HG02943 (cell line): Measurements from ENCODE around the gene SCO2.

Experiments used
- ATAC-seq: cut with Tn5 transposase; IDR thresholded peaks from one replicate; pipeline ENCODE4 v1.9.1; 2021; ENCODE audit warnings: mild to moderate bottlenecking, low read depth, moderate library complexity; ENCODE audit not compliant: unreplicated experiment

Gene SCO2

DNA sequence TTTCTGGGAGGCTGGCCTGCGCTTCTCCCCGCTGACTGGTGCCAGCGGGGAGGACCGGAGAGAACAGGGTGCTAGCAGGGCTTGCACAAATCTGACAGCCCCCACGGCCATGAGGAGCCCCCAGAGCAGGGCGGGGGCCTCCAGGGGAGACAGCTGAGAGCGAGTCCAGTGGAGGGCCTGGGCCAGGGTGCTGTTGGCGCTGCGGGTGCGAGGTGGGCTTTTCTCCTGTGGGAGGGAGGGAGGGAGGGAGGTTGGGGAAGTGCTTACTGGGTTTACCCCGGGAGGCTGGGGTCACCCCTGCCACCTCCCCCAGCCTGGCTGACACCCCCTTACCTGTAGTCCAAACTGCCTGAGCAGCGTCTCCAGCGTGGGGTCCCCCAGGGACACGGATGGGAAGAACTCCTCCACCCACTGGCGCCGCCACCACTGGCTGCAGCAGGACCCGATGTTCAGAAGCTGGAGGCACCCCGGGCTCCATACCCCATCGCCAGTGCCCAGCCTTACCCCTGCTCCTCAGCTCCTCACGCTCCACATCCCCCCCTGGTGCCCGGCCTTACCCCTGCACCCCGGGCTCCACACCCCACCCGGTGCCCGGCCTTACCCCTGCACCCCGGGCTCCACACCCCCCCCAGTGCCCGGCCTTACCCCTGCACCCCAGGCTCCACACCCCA, 21.8 kb downstream of the SCO2 start:
- no peak for ATAC-seq

DNA sequence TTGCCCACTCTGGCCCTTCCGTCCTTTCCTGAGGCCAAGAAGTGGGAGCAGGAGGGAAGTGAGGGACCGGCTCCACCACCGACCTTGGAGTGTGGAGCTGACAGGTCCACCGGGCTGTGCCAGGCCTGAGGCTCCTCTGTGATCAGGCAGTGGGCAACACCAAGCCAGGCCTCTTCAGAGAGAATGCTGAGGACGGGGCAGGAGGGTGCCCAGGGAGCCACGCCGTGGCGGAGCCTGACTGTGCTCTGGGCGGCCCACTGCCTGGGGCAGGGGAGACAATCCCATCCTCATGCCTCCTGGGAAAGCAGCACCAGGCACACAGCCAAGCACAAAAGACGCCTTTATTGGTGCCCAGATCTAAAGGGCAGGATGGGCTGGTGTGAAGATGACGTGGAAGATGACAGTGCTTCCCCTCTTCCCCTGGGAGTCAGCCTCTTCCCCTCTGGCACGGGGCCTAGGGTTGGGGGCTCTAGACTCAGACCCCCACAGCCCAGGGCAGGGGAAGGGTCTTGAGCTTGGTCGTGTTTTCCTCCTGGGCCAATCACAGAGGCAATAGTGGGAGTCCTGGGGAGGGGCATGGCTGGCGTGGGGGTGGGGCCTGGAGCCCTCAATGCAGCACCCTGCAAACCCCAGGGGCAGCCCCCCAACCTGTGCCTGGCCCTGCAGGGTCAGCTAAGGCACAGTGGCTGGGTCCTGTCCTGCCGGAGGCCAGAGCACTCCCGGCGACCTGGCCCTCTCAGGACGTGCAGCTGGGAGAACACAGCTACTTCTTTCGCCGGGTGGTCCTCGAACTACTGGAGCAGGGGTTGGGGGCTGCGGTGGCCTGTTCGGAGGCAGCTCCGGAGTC, 22.5 kb downstream of the SCO2 start:
- no peak for ATAC-seq

DNA sequence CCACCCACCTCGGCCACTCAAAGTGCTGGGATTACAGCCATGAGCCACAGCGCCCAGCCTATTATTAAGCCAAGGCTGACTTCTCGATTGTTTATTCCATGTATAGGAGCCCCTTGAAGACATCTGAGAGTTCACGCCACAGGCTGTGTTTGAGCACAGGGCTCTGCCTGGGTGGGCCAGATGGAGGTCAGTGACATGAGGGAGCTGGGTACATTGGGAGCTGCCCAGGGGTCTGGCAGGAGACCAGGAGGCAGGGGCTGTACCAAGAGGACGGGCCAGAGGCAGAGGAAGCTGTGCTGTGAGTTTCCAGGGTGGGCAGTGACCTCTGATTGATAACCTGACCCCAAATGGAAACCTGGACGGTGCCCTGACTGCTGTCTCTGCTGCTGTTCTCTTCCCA, 23.3 kb downstream of the SCO2 start:
- ATAC-seq, result no peak

DNA sequence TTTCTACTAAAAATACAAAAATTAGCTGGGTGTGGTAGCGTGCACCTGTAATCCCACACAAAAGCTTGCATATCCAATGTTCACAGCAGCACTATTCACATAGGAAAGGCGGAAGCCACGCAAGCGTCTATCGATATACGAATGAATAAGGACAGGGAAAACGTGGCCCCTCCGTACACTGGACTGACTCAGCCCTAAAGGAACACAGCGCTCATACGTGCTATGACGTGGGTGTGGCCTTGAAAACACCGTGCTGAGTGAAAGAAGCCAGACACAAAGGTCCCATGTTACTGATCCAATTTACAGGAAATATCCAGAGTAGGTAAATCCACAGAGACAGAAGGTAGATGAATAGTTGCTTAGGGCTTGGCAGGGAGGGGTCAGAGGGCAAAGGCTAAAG, 24.9 kb downstream of the SCO2 start:
- ATAC-seq, result no peak

DNA sequence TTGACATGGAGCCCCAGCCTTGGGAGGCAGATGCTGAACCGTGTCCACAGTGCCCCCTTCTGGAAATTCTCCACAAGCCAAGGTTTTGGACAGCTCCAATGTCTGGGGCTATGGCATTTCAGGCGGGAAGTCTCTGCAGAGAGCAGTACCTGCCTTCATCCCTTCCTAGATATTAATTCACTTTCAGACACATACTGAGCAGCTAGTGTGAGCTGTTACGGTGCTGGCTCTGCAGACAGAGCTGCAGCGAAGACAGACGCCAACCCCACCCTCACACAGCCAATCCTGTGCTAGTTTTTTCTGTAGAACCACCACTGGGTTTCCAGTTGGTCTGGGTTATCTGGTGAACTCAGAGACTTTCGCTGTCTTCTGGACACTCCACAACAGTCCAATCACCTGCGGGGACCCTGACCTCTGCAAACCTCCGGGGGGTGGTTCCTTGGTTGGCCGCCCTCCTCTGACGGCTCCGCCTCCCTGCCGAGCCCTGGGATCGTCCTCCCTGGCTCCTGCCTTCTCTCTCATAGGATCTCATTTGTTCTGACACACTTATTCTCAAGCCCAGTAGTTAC, 27.0 kb downstream of the SCO2 start:
- no peak for ATAC-seq

DNA sequence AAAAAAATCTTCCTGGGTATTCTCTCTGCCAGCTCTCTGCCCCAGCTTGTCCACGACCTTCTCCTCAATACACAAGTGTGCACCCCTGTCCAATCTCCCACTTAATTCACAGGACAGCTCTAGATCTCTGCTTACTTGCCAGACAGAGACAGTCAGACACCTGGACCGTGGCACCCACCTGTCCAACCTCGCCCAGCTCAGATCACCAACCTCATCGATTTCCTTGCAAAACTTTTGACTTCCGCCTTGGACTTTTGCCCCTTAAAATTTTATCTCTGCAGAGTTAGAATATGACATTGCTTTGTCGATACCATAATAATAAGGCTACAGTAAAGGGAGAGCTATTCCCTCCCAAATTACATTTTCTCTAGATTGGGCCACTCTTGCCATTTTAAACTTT, 28.3 kb downstream of the SCO2 start:
- ATAC-seq, result no peak

DNA sequence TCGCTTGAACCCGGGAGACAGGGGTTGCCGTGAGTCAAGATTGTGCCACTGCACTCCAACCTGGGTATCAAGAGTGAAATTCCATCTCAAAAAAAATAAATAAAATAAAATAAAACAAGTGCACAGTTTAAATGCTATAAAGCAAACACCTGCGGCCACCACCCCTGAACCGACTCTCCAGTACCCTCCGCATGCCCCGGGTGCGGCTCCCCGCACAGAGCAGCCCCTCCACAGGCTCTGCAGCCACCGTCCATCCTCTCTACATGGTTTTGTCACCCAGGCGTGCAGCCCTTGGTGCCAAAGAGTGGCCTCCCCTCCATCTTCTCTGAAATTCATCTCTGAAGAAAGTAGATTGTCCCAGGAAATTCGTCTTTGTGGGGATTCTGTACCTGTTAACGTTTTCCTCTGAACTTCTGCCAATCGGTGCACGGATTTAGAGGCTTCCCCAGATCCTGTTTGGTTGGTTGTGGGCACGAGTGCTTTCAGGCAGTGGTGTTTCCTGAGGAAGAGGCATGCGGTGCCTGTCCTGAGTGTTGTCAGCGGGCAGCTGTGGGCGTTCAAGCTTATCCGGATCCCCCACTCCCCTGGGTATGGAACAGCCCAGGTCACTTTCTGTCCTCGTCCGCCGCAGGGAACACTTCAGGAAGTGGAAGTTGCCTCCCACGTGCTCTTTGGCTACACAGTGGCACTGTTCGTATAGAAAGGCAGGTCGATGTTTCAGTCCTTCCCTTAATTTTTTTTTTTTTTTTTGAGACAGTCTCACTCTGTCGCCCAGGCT, 34.7 kb downstream of the SCO2 start:
- ATAC-seq, result no peak

DNA sequence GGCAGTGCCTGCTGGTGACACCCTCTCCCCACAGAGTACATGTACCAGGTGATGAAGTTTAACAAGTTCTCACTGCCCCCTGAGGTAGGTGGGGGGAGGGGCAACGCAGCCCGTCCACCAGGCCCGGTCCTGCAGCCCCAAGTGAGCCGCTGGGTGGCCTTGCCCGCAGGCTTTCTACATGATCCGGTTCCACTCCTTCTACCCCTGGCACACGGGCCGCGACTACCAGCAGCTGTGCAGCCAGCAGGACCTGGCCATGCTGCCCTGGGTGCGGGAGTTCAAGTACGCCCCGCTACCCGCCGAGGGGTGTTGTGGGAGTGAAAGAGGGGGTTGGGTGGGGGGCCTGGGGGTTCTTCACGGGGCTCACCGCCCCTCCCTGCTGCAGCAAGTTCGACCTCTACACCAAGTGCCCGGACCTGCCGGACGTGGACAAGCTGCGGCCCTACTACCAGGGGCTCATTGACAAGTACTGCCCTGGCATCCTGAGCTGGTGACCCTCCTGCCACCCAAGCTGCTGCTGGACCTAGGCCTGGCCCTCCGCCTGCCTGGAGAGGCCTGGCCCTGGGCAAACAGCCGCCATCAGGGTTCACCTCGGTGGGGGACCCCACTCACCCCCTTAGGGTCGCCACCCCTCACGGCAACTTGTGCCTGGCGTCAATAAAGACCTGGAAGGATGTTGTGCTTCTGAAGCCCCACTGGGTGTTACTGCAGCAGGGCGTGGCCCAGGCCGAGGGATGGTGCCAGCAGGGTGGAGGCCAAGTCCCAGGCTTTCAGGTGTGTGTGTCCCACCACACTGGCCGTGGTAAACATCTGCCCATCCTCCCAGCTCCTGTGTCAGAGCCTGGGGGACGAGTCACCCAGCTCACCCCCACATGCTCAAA, 35.8 kb downstream of the SCO2 start:
- no peak for ATAC-seq

DNA sequence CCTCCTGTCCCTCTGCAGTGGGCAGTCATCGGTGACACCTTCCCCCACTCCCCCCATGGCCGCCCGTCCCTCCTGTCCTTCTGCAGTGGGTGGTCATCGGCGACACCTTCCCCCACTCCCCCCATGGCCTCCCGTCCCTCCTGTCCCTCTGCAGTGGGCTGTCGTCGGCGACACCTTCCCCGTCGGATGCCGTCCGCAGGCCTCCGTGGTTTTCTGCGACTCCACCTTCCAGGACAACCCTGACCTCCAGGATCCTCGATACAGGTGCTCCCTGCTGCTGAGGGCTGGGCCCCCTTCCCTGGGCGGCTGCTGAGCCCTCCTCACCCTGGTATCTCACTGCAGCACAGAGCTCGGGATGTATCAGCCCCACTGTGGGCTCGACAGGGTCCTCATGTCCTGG, 36.5 kb downstream of the SCO2 start:
- no peak for ATAC-seq

DNA sequence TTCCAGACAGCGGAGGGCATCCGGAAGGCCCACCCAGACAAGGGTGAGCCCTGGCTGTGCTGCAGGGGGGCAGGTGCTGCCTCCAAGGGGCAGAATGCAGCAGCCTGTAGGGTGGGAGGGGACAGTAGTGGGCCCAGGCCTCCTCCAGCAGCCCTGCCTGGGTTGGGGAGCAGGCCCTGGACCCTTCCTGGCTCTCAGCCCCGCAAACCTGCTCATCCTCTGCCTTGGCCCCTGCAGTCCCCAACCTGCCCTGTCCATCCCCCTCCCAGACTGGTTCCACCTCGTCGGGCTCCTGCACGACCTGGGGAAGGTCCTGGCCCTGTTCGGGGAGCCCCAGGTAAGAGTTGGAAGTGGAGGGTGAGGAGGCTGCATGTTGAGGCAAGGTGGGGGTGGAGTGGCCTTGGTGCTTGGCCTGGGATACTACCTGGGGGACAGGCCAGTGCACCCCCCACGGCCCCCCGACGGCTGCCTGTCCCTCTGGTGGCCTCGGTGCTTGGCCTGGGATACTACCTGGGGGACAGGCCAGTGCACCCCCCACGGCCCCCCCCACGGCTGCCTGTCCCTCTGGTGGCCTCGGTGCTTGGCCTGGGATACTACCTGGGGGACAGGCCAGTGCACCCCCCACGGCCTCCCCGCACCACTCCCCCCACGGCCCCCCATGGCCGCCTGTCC, 37.3 kb downstream of the SCO2 start:
- no peak for ATAC-seq

DNA sequence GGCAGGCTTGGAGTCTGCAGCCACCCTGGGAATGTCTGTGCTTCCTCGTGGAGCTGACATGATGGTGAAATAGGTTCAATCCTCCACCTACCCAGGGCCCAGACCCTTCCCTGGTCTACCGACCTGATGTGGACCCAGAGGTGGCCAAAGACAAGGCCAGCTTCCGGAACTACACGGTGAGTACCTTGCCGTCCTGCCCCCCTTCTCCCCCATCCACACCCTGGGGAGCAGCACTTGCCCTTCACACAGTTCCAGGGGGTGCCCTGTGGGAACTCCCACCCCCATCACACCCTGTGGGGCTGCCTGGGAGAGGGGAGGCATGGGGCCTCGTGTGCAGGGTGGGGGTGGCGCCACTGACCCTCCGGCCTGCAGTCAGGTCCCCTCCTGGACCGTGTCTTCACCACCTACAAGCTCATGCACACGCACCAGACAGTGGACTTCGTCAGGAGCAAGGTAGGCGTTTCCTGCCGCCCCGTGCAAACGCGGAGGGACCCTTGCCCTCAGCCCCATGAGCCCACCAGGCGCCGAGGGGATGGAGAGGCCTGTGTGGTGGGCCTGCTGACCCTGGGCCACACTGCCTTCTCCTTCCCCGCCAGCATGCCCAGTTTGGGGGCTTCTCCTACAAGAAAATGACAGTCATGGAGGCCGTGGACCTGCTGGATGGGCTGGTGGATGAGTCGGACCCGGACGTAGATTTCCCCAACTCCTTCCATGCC, 38.0 kb downstream of the SCO2 start:
- ATAC-seq, result no peak

DNA sequence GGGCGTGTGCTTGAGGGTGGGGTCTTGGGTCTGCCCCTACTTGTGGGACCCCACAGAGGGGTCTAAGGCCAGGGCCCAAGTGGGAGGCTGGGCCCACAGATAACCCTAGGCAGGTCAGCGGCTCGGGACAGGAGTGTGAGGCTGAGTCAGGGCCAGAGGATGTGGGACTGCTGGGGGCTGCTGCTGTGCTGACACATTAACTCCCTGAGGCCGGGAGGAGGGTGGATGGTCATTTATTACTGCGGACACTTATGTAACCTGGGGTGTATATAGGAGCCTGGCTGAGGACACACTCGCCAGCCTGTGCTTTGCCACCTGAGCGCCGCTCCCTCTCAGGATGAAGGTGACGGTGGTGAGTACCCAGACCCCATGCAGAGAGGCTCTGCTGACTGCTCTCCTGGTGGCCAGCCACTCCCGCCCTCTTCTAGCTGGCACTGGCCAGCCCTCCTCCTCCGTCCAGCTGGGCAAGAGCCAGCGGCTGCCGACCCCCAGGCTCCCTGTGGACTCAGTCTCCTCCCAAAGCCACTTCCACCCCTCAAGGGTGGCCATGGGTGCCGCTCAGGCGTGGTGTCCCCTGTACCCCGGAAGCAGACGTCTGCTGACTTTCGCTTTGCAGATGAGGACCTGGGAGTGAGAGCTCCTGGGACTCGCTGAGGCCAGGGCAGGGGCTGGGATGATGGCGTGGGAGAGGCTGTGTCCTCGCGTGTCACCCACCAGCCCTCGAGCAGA, 38.7 kb downstream of the SCO2 start, which contains the start of gene MIOX:
TSS of gene MIOX (plus strand) at position 299 of the 729 bp plus-strand sequence. CDS start at position 338, 39 bp downstream.
- ATAC-seq, result no peak

DNA sequence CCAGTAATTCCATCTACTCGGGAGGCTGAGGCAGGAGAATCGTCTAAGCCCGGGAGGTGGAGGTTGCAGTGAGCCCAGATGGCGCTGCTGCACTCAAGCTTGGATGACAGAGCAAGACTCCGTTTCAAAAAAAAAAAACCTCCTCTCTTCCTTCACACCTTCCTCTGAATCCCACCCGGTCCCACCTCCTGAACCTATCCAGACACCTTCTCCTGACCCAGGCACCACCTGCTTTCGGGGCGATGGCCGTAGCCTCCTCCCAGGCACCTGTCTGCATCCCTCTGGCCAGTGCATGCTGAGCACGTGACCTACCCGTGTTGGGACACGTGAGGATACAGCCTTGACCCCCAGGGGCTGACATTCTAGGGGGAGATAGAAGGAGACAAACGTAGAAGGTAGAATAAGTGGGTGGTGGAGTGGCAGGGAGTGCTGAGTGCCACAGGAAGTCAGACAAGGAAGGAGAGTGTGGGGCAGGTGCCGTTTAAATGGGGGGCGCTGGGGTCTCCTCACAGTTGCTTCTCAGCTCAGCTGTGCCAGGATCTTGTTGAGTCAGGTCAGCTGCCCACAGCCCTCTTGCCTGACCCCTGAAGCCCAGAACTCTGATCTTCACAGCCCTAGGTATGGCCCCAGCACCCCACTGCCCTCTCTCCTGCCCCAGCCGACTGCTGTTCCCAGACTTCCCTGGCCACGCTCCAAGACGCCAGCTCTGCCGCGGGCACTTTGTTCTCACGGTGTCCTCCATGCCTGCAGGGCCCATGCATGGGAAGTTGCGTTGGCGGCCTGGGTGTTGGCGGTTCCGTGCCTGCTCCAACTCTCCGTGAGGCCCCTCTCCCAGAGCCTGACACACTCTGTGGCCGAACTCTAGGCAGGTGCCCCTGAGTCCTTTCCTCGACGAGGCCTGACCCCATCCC, 39.9 kb downstream of the SCO2 start:
- ATAC-seq, result no peak

DNA sequence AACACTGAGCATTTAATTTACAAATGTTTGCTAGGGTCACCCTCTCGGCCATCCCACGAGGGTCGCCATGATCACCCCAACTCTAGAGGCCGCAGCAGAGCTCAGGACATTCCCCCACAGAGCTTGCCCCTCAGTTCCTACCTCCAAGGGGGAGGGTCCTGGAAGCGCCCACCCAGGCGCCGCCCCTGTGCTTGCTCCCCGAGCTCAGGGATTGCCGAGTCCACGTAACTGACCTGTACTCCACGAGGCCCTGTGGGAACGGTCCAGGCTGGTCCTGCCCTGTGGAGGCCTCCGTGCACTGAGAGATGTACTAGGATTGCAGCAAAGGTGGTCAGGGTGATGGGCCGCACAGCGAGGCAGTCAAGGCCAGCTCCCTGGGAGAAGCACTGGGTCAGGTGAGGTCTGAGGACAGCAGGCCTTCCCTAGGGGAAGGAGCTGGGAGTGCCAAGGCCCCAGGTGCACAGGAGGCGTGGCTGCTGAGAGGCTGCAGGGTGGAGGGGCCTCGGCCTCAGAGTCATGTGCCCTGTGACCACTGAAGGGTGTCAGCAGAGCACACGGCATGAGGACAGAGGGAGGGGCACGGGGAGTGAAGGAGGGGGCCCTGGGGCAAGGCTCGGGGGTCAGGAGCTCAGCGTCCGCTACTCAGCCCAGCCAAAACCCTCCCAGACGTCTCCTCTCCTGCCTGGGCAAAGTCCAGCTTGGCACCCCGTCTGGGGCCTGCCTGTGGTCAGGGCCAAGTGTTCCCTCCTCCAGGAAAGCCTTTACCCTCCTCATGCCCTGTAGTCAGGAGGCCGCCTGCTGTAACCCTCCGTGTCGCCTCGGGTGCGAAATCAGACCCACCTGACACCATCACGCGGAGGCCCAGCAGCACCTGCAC, 41.2 kb downstream of the SCO2 start:
- no peak for ATAC-seq

DNA sequence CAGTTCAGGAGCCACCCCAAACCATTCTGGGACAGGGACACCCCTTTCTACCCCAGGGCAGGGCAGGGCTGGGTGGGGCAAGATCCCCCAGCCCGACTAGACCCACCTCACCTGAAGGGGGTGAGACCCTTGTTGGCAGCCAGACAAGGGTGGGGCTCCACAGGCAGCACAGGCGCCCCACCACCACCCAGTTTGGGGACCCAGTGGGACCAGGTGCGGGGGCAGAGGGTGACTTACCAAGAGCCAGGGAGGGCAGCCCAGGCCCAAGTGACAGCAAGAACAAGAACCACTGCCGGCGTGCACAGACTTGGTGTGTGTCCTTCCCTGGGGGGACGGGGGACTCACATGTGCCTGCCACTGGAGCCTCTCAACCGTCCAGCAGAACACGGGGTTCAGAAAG, 41.8 kb downstream of the SCO2 start:
- no peak for ATAC-seq

DNA sequence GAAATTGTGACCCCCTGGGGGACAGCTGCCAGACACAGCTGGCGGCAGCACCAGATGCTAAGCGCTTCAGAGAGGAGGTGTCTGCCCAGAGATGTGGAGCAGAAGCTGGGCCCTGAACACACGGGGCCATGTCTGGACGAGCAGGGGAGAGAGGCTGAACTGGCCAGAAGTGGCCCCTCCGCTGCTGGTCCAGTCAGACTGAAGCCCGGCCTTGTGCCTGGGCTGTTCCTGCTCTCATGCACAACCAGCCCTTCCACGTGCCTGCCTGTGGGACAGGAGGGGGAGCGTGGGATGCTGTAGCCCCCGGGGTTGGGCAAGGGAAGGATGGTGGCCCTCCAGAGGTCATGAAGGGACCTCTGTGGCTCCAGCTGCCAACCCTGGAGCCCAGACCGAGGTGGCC, 42.3 kb downstream of the SCO2 start:
- no peak for ATAC-seq
